ENCODE measurements around the gene ABCA5. TPM values are rescaled to one million over a fixed set of nuclear protein-coding genes. Genes with fewer than 3 reads are reported as not detected.
A peak's percentile ranks its signal among the peaks of the same experiment; 100 is the strongest.

Gene ABCA5
- total RNA-seq, 3 donors from 2014 or later, result 46.2 to 100 (median 52.7) TPM

- DNase-seq (no peak), ATAC-seq (no peak)
- TF ChIP-seq CTCF (IDR thresholded peaks at IDR 0.05), result no peak
- no peaks in the 10 kb centered on the region for H3K36me3 ChIP-seq (ENCODE audit: low read depth)
- intact Hi-C loops (cut with DNase I, micrococcal nuclease), result no loop called here
- no peaks in the 10 kb centered on the region for H3K4me1 ChIP-seq (ENCODE audit: low read depth)
- no peak overlapping the region for H3K4me3 ChIP-seq
- no peaks in the 10 kb centered on the region for H3K9me3 ChIP-seq
Measured at GRCh38 chr17:69254187-69254586, 72.7 kb downstream of the ABCA5 start.

- TF ChIP-seq CTCF (IDR thresholded peaks at IDR 0.05), result no peak
- no peak for DNase-seq
- intact Hi-C loops (cut with DNase I, micrococcal nuclease), result no loop called here
- Histone ChIP-seq H3K36me3 (ENCODE audit: low read depth) (no peaks in the 10 kb centered on the region), H3K9me3 (no peaks in the 10 kb centered on the region), H3K4me1 (ENCODE audit: low read depth) (no peaks in the 10 kb centered on the region), H3K4me3 (no peak overlapping the region)
- no peak for ATAC-seq
Measured at GRCh38 chr17:69250641-69251040, 76.3 kb downstream of the ABCA5 start.

- H3K4me1 ChIP-seq (ENCODE audit: low read depth), result no peaks in the 10 kb centered on the region
- intact Hi-C loops (cut with DNase I, micrococcal nuclease), result loop anchor here (2.0 to 10.0 kb wide), 2 partner anchors 472 kb away; no protein-coding TSS in a partner anchor
- no peak for DNase-seq
- H3K9me3 ChIP-seq, result no peaks in the 10 kb centered on the region
- TF ChIP-seq CTCF (IDR thresholded peaks at IDR 0.05), result no peak
- no peaks in the 10 kb centered on the region for H3K36me3 ChIP-seq (ENCODE audit: low read depth)
- no peak overlapping the region for H3K4me3 ChIP-seq
- peak; percentile 55 for ATAC-seq
Measured at GRCh38 chr17:69246726-69247375, 80.1 kb downstream of the ABCA5 start.

GRCh38 chr17:69246202-69246601 is 80.7 kb downstream of the ABCA5 start:
- no peaks in the 10 kb centered on the region for H3K36me3 ChIP-seq (ENCODE audit: low read depth)

GRCh38 chr17:69245617-69246016 is 81.3 kb downstream of the ABCA5 start:
- intact Hi-C loops (cut with DNase I, micrococcal nuclease), result loop anchor here (2.0 to 10.0 kb wide), 2 partner anchors 471 kb away; no protein-coding TSS in a partner anchor
- no peak for TF ChIP-seq CTCF (IDR thresholded peaks at IDR 0.05)
- Histone ChIP-seq H3K4me1 (ENCODE audit: low read depth) (no peaks in the 10 kb centered on the region), H3K4me3 (no peak overlapping the region), H3K36me3 (ENCODE audit: low read depth) (no peaks in the 10 kb centered on the region), H3K9me3 (no peaks in the 10 kb centered on the region)
- no peak for DNase-seq
- ATAC-seq, result no peak

More at GRCh38 chr17:69246202-69246601, 80.7 kb downstream of the ABCA5 start:
- TF ChIP-seq CTCF (IDR thresholded peaks at IDR 0.05), result no peak
- no peaks in the 10 kb centered on the region for H3K4me1 ChIP-seq (ENCODE audit: low read depth)
- DNase-seq, result no peak
- ATAC-seq, result no peak
- intact Hi-C loops (cut with DNase I, micrococcal nuclease), result loop anchor here (2.0 to 10.0 kb wide), 2 partner anchors 471 kb away; no protein-coding TSS in a partner anchor
- no peaks in the 10 kb centered on the region for H3K9me3 ChIP-seq
- H3K4me3 ChIP-seq, result no peak overlapping the region
